TTC549 (cell line): Measurements from ENCODE around the gene ABCB6.

Experiments
- FAIRE-seq: peaks from 2 replicates; lab custom pipeline; 2012; peaks lifted over from hg19 to GRCh38; lab: Jason Lieb, UNC

The ABCB6 gene

DNA sequence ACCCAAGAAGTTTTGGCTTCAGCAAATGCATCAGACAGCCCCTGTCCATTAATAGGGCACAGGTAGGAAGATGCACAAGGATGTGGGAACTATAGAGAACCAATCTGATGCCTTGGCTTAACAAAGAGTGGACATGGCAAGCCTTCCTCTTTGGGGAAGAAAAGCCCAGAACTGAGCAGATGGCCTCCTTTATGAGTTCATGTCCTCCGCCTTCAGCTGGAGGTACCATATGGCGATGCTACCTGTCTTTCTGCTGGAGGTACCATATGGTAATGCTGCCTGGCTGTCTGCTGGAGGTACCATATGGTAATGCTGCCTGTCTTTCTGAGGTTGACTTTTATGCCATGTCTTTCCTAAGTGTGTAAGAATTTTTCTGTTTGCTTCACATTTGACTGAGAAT, 34.6 kb downstream of the ABCB6 start:
- no peak for FAIRE-seq

DNA sequence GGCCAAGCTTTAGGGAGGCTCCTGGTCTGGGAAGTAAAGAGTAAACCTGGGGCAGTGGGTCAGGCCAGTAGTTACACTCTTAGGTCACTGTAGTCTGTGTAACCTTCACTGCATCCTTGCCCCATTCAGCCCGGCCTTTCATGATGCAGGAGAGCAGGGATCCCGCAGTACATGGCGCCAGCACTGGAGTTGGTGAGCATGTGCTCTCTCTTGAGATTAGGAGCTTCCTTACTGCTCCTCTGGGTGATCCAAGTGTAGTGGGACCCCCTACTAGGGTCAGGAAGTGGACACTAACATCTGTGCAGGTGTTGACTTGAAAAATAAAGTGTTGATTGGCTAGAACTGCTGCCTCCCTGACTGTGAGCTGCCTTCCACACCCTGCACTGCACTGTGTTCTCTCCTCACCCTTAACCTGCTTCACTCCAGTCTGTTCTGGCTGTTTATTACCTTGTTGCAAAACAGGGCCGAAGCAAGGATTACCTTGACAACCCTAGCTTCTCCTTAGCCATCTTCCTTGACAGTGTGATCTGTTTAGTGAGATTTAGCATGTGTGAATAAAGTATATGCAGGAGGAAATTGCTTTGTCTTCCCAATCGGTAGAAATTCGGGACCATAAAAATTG, 35.5 kb downstream of the ABCB6 start:
- FAIRE-seq: no peak

DNA sequence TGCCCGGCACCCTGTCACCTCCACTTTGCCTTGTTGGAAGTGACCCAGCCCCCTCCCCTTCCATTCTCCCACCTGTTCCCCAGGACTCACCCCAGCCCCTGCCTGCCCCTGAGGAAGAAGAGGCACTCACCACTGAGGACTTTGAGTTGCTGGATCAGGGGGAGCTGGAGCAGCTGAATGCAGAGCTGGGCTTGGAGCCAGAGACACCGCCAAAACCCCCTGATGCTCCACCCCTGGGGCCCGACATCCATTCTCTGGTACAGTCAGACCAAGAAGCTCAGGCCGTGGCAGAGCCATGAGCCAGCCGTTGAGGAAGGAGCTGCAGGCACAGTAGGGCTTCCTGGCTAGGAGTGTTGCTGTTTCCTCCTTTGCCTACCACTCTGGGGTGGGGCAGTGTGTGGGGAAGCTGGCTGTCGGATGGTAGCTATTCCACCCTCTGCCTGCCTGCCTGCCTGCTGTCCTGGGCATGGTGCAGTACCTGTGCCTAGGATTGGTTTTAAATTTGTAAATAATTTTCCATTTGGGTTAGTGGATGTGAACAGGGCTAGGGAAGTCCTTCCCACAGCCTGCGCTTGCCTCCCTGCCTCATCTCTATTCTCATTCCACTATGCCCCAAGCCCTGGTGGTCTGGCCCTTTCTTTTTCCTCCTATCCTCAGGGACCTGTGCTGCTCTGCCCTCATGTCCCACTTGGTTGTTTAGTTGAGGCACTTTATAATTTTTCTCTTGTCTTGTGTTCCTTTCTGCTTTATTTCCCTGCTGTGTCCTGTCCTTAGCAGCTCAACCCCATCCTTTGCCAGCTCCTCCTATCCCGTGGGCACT, 36.2 kb downstream of the ABCB6 start:
- no peak for FAIRE-seq

GRCh38 chr2:219181531-219181930, 37.2 kb downstream of the ABCB6 start:
- no peak for FAIRE-seq

DNA sequence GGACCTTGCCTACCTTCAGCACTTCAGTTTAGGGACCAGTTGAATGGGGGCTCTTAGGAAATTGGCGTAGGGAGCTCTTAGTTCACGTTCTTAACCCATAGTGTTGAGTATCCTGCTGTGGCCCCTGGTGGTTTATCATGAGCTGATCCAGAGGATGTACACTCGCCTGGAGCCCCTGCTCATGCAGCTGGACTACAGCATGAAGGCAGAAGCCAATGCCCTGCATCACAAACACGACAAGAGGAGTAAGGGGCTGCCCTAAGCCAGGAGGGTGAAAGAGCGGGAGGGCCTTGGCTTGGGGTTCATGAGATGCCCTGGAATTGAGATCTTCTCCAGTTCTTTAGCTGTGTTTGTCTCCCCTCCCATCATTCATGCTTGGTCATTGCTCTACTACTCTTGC, 37.8 kb downstream of the ABCB6 start:
- FAIRE-seq: no peak

- FAIRE-seq: no peak
Observed at GRCh38 chr2:219179601-219180465, 38.9 kb downstream of the ABCB6 start.

- no peak for FAIRE-seq
Observed at GRCh38 chr2:219178377-219179175, 40.2 kb downstream of the ABCB6 start.

DNA sequence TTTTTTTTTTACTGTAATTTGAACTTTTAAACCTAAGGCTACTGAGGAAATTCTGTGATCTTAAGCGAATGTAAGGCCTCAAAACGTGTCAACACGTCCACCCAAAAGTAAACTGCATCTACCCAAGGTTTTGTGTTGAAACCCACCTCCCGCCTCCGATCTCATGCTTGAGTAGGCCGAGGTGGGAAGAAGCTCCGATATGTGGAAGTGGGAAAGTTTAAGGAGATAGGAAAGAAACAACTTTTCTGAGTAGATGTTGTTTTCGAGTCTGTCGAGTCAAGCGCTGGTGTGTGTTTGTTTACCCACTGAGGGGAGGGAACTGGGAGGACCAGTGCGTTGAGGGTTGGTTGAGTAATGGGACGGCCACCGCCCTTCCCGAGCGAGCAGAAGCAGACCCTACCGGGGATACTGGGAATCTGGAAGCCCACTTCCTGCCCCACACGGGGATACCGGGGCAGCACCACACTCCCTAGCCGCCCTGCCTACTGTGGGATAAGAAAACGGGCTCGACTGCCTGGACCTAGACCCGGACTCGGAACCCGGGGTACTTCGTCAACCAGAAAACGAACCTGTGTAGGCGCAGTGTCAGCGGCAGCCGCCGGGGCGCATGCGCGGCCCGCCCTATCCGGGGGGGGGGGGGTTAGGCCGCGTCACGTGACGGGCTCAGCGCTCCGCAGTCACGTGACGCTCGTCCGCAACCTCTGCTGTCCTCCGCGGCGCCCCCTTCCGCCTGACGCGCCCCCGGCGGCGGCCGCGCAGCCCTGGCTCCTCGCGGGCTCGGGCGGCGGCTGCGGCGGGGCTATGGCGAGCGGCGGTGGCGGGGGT, 41.0 kb downstream of the ABCB6 start, which contains the start of gene RETREG2:
Gene RETREG2, plus strand, starts transcription at position 724 of the 825 bp plus-strand sequence. Its CDS starts 78 bp downstream, at position 802.
- no peak for FAIRE-seq

GRCh38 chr2:219176818-219177551, 41.8 kb downstream of the ABCB6 start, which contains the start of gene CNPPD1:
CNPPD1 (minus strand) TSS chr2:219176925; CDS start chr2:219176828, 97 bp downstream.
- no peak for FAIRE-seq

DNA sequence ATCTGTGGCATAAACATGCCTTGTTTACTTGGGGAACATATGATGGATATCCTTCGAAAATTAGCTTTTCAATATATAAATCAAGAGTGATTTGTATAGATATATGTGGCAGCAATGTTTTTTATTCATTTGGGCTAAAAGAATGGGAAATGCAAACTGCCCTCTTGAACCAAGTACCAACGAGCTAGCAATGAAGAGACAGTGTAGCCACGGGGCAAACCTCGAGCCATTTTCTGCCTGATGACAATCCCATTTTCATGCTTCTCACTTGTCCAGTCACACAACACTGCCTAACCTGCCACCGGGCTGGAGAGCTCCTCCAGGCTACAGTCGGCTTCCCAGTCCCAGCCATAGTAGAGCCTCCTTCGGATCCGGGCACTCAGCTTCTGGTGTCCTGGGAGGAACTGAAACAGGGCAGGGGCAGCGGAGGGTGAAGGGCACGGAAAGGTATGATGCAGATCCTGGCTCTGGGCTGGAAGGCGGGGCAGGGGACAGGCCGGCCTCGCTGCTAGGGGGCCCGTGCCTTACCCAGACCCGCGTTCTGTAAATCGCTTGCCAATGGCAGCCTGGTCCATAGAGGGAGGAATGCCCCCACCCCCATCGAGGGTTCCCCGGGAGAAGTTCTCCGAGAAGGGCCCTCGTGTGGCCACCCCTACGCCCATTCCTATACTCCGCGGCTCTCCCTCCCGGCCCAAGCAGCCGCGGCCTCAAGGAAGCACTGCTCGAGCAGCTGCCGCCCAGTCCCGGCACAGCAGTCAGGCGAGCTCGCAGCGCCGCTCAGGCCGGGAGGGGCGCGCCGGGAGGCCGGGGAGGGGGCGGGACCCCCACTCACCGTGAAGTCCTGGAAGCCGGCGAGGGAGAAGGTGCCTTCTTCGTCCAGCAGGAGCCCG, 42.6 kb downstream of the ABCB6 start:
- no peak for FAIRE-seq

DNA sequence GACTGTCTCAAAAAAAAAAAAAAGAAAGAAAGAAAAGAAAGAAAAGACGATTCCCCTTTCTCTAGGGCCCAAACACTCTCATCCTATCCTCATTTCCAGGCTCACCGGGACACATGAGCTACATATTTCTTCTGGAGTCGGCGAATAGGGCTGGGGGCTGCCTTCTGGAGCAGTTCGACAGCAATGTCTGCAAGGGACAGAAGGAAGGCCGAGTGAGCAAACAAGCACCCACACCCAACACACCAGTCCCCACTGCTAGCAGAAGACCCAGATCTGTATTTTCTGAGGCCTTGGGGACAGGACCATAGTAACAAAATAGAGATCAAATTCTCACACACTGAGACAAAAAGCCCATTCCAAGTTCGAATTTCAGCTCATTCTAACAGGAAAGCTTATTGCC, 43.3 kb downstream of the ABCB6 start:
- FAIRE-seq: no peak

- no peak for FAIRE-seq
Observed at GRCh38 chr2:219174801-219175200, 44.0 kb downstream of the ABCB6 start.

GRCh38 chr2:219174146-219174545, 44.6 kb downstream of the ABCB6 start:
- no peak for FAIRE-seq

GRCh38 chr2:219173176-219173575, 45.6 kb downstream of the ABCB6 start:
- FAIRE-seq: no peak

DNA sequence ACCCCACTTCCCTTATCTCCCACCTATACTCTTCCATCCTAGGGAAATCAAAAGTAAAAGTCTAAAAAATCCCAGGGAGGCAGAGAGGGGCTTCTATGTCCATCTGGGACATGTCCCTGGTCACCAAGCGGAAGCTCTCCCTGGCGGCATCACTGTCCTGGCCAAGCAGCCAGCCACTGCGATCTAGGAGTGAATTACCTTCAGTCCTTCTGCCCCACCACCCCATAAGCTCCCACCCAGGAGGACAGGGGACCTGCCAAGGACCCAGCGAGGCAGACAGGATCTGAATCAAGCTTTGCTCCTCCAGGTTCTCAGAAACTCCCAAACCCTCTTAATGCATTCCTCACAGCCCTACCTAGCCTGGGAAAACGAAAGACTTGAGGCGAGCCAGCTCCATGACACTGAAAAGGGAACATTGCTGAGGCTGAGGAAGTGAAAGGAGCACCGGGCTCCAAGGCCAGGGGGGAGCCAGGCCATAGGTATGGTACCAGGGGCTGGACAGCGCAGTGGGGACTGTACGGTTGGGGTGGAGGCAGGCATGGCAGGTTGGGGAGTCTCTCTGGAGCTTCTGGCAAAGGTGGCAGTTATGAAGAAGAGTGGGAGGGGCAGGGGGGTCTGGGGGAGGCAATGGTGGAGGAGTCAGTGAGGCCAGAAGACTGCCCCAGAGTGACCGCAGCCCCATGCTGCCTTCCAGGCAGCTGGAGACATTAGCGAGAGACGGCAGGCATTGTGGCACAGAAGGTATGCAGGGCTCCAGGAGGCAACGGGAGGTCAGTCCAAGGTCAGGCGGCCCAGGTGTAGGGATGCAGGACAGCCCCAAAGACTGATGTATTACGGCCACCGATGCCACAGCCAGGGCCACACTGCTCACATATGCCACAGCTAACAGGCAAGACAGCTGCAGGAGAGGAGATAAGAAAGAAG, 46.3 kb downstream of the ABCB6 start:
- FAIRE-seq: no peak

DNA sequence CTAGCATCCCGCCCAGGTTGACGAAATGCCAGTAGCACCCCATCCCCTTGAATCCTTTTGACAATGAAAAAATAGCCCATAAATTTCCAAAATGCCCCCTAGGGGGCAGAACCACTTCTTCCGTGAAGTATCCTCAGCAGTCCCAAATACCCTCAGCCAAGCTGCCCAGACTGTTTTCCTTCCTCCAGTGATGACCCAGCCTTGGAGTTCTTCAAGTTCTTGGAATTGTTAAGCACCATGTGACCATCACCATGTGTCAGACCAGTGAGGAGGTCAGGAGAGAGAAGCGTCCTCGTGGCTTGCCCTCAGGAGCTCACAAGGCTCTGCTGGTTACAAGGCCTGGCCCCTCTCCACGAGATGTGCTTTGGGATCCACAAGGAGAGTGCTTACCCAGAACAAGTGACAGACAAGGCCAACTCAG, 47.5 kb downstream of the ABCB6 start:
- FAIRE-seq: peak; percentile 68

DNA sequence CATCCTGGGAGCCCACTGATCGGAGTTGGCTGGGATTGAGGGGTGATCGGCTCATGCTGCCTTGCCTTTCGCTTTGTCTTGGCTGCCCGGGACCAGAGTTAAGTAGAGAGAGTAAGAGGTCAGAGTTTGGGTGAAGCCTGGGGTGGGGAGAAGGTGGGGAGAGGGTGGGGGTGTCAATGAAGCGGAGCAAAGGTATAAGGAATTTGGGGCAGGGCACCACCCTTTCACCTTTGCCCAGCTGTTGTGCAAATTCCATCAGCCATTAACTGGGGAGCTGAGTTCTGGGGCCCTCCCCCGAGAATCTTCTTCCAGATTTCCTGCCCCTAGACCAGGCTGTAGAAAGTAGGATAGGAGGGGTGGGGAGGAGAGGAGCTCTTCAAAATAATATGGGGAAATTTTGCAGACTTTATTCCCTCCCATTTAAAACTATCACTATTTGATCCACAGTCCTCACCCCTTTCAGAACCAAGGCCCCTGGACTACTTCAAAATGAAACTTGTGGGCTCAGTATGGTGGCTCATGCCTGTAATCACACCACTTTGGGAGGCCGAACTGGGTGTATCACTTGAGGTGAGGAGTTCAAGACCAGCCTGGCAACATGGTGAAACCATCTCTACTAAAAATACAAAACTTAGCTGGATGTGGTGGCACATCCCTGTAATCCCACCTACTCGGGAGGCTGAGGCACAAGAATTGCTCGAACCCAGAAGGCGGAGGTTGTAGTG, 48.7 kb downstream of the ABCB6 start, which contains the start of gene SLC23A3:
Gene SLC23A3, minus strand, starts transcription at position 100 of the 725 bp plus-strand sequence. Its CDS starts 45 bp downstream, at position 55.
- no peak for FAIRE-seq
